SK-N-SH (cell line): ENCODE results near the gene IL18BP. TPM values are rescaled to one million over a fixed set of nuclear protein-coding genes. Genes with fewer than 3 reads are reported as not detected.

Source experiments
- CTCF ChIA-PET: fragments of 300-600, 350-600 bp; formaldehyde crosslinking; extraction: SDS; loops from one replicate; lab custom pipeline; 2021; lab: Yijun Ruan, JAX
- POLR2A ChIA-PET: fragments of 350-600 bp; sonication (Branson Sonifier 250); formaldehyde crosslinking; extraction: SDS; loops from one replicate; lab custom pipeline; 2020; ENCODE audit warnings: antibody characterized with exemption, inconsistent platforms; lab: Yijun Ruan, JAX
- DNase-seq: peaks from one replicate; pipeline ENCODE4 v3.0.0; 2012
- H2AFZ ChIP-seq: fragments of 200-600 bp; sonication (generic); 2 replicates; pipeline ENCODE4 v1.8.1; 2016; ENCODE audit warnings: antibody characterized with exemption, mild to moderate bottlenecking, low read depth
- H3F3A ChIP-seq: fragments of 200-600 bp; sonication (generic); replicated peaks from 2 replicates; pipeline ENCODE3; 2016; ENCODE audit warnings: antibody characterized with exemption, mild to moderate bottlenecking; ENCODE audit not compliant: insufficient read depth
- H3K27ac ChIP-seq, 2 experiments: fragments of 200-500 bp in 1 of 2; fragments of 200-600 bp in 1 of 2; sonication (Bioruptor generic) in 1 of 2; sonication (generic), shearing (Covaris generic) in 1 of 2; 2 replicates each; pipeline versions ENCODE4 v1.5.1 to v1.6.1; 2014 to 2016; ENCODE audit warnings: low read depth in 2 of 2, inconsistent platforms in 1 of 2, low read length in 1 of 2, mild to moderate bottlenecking in 1 of 2, mixed read lengths in 1 of 2
- H3K27me3 ChIP-seq: fragments of 200-600 bp; sonication (generic), shearing (Covaris generic); 2 replicates; pipeline ENCODE4 v1.6.1; 2016; ENCODE audit warnings: mixed run types; ENCODE audit not compliant: insufficient read depth
- H3K36me3 ChIP-seq, 2 experiments: fragments of 200-500 bp in 1 of 2; fragments of 200-600 bp in 1 of 2; sonication (Bioruptor generic) in 1 of 2; sonication (generic) in 1 of 2; replicated peaks in 1 of 2; 2 replicates each; pipeline versions ENCODE3 to v1.5.1; 2014 to 2016; ENCODE audit warnings: low read length in 1 of 2, mild to moderate bottlenecking in 1 of 2; ENCODE audit not compliant: insufficient read depth in 2 of 2, control insufficient read depth in 1 of 2
- H3K4me1 ChIP-seq, 2 experiments: fragments of 200-500 bp in 1 of 2; fragments of 200-600 bp in 1 of 2; sonication (Bioruptor generic) in 1 of 2; sonication (generic), shearing (Covaris generic) in 1 of 2; 2 replicates each; pipeline versions ENCODE4 v1.5.1 to v1.6.1; 2014 to 2016; ENCODE audit warnings: low read depth in 1 of 2, low read length in 1 of 2, mixed run types in 1 of 2; ENCODE audit not compliant: insufficient read depth in 2 of 2, control insufficient read depth in 1 of 2
- H3K4me2 ChIP-seq: fragments of 200-600 bp; sonication (generic), shearing (Covaris generic); 2 replicates; pipeline ENCODE4 v1.6.1; 2017; ENCODE audit warnings: mixed run types
- H3K4me3 ChIP-seq, 2 experiments: fragments of 200-500 bp in 1 of 2; fragments of 200-600 bp in 1 of 2; sonication (Bioruptor generic) in 1 of 2; sonication (generic), shearing (Covaris generic) in 1 of 2; 2 replicates each; pipeline versions ENCODE4 v1.5.1 to v1.8.1; 2014 to 2016; ENCODE audit warnings: low read depth in 2 of 2, inconsistent platforms in 1 of 2, low read length in 1 of 2, mild to moderate bottlenecking in 1 of 2, mixed read lengths in 1 of 2, moderate library complexity in 1 of 2
- H3K79me2 ChIP-seq: fragments of 200-600 bp; sonication (generic); 2 replicates; pipeline ENCODE4 v1.8.1; 2017; ENCODE audit warnings: mild to moderate bottlenecking; ENCODE audit not compliant: insufficient read depth
- H3K9ac ChIP-seq: fragments of 200-600 bp; sonication (generic); 2 replicates; pipeline ENCODE4 v1.6.1; 2017; ENCODE audit warnings: mixed run types
- H3K9me2 ChIP-seq: fragments of 200-600 bp; sonication (generic); 2 replicates; pipeline ENCODE4 v1.6.1; 2017; ENCODE audit warnings: mixed run types
- H3K9me3 ChIP-seq: fragments of 200-600 bp; sonication (generic); 2 replicates; pipeline ENCODE4 v1.6.1; 2017; ENCODE audit warnings: mixed run types, mild to moderate bottlenecking, moderate library complexity
- H4K20me1 ChIP-seq: fragments of 200-600 bp; sonication (generic); 2 replicates; pipeline ENCODE4 v1.6.1; 2017; ENCODE audit warnings: mild to moderate bottlenecking, mixed run types; ENCODE audit not compliant: insufficient read depth
- CHD2 ChIP-seq: fragments of 150-350 bp; IDR thresholded peaks from 2 replicates; pipeline ENCODE4 v1.6.1; 2018; ENCODE audit warnings: low read length; ENCODE audit not compliant: partially characterized antibody
- ELF1 ChIP-seq: IDR thresholded peaks from 2 replicates; pipeline ENCODE4 v1.4.0; 2012
- EP300 ChIP-seq, 2 experiments: IDR thresholded peaks; 2 replicates each; pipeline versions ENCODE4 v1.4.0 to v1.6.1; 2012; ENCODE audit warnings: borderline replicate concordance in 1 of 2, low read depth in 1 of 2, low read length in 1 of 2
- FOXJ3 ChIP-seq: sonication (generic); formaldehyde crosslinking; IDR thresholded peaks from 2 replicates; pipeline ENCODE4 v1.5.1; 2020; ENCODE audit warnings: mild to moderate bottlenecking, missing genetic modification reagents
- FOXM1 ChIP-seq: IDR thresholded peaks from 2 replicates; pipeline ENCODE4 v1.4.0; 2012; ENCODE audit warnings: low read depth, mild to moderate bottlenecking
- NFIC ChIP-seq: IDR thresholded peaks from 2 replicates; pipeline ENCODE4 v1.4.0; 2012; ENCODE audit warnings: borderline replicate concordance
- NRF1 ChIP-seq: IDR thresholded peaks from 2 replicates; pipeline ENCODE4 v1.6.1; 2012; ENCODE audit warnings: low read depth, mild to moderate bottlenecking, low read length
- POLR2AphosphoS5 ChIP-seq: IDR thresholded peaks from 2 replicates; pipeline ENCODE4 v1.6.1; 2012; ENCODE audit warnings: low read depth, low read length
- TAF1 ChIP-seq: IDR thresholded peaks from 2 replicates; pipeline ENCODE4 v1.6.1; 2012; ENCODE audit warnings: low read depth, mild to moderate bottlenecking, low read length, moderate library complexity, borderline replicate concordance
- USF2 ChIP-seq: fragments of 150-350 bp; IDR thresholded peaks from 2 replicates; pipeline ENCODE4 v1.6.1; 2017; ENCODE audit warnings: antibody characterized with exemption, low read length, low read depth, borderline replicate concordance
- YY1 ChIP-seq: IDR thresholded peaks from 2 replicates; pipeline ENCODE4 v1.4.0; 2012; ENCODE audit warnings: low read depth, mild to moderate bottlenecking
- ZBTB33 ChIP-seq: IDR thresholded peaks from 2 replicates; pipeline ENCODE4 v1.4.0; 2012; ENCODE audit warnings: low read depth, borderline replicate concordance
- WGBS: methylation state at CpG from one replicate; pipeline ENCODE4 v1.1.6; 2017; ENCODE audit warnings: low lambda C conversion rate; 5-methylcytosine and 5-hydroxymethylcytosine counted together
- polyA plus RNA-seq, 3 experiments: library from polyadenylated mRNA; depleted of rRNA; stranded (reverse); fragments of >200 nt; gene quantifications; 2 replicates each; pipeline ENCODE4 v1.2.3, GENCODE V29; 2012

IL18BP gene
- polyA plus RNA-seq, 1 of the 3 experiments (the other 2 are of a cell fraction), result 5.0 TPM

GRCh38 chr11:72009156-72009555 lies 10.4 kb downstream of the IL18BP start:
- no peak for TF ChIP-seq EP300 (IDR thresholded peaks at IDR 0.05; ENCODE audit: borderline replicate concordance in 1 of 2, low read depth in 1 of 2, low read length in 1 of 2)
- TF ChIP-seq, all 33 proteins: peak for 0
- Histone ChIP-seq H3K27me3 (no peaks in the 10 kb centered on the region), H3K9me3 (no peaks in the 10 kb centered on the region), H3K4me2 (no peak overlapping the region), H3K27ac (no peak overlapping the region; a peak in 1 of 4 replicates), H2AFZ (no peak overlapping the region), H4K20me1 (peaks cover 62% of the 10 kb centered on the region), H3F3A (peaks cover 39% of the 10 kb centered on the region), H3K9me2 (no peaks in the 10 kb centered on the region), H3K4me3 (no peak overlapping the region), H3K79me2 (peaks cover 2% of the 10 kb centered on the region; the same call in 1 of the 2 replicates), H3K9ac (no peak overlapping the region), H3K4me1 (no peaks in the 10 kb centered on the region; a peak in 1 of 4 replicates), H3K36me3 (peaks cover 46 to 99% of the 10 kb centered on the region in 2 experiments)
- ChIA-PET CTCF (interaction anchor here (0.6 to 2.4 kb wide), 3 partner anchors 13 to 31 kb away, joined by 3 to 16 read pairs (median 15); no protein-coding TSS in a partner anchor), POLR2A (interaction anchor here (1.7 kb wide), 1 partner anchor 8 kb away, joined by 4 read pairs; no protein-coding TSS in a partner anchor)
- DNase-seq, result no peak
- WGBS, result 100% methylated on average over 1 of the region's 6 CpGs

GRCh38 chr11:72010529-72011233 lies 12.0 kb downstream of the IL18BP start:
- CTCF ChIA-PET, result interaction anchor here (0.7 to 2.0 kb wide), 4 partner anchors 11 to 133 kb away, joined by 3 to 15 read pairs (median 4); no protein-coding TSS in a partner anchor
- H3K27ac ChIP-seq, result peak overlapping the region in 1 of 2 experiments; percentile 14; a peak in 1 of 4 replicates
- no peak overlapping the region for H3K4me3 ChIP-seq
- peaks cover 56% of the 10 kb centered on the region for H4K20me1 ChIP-seq
- peaks cover 28% of the 10 kb centered on the region for H3F3A ChIP-seq
- H3K4me1 ChIP-seq, result no peaks in the 10 kb centered on the region; a peak in 1 of 4 replicates
- DNase-seq, result no peak
- 94% methylated on average over 10 of the region's 10 CpGs for WGBS
- H3K9me2 ChIP-seq, result no peaks in the 10 kb centered on the region
- peaks cover 44 to 99% of the 10 kb centered on the region in 2 experiments for H3K36me3 ChIP-seq
- peaks cover 2% of the 10 kb centered on the region; the same call in 1 of the 2 replicates for H3K79me2 ChIP-seq
- H3K27me3 ChIP-seq, result no peaks in the 10 kb centered on the region
- H3K9me3 ChIP-seq, result no peaks in the 10 kb centered on the region
- no peak overlapping the region for H3K4me2 ChIP-seq
- no peak for TF ChIP-seq NFIC
- TF ChIP-seq NRF1, result no peak
- no peak for TF ChIP-seq ZBTB33
- H3K9ac ChIP-seq, result no peak overlapping the region
- POLR2A ChIA-PET, result no interaction called here
- no peak overlapping the region for H2AFZ ChIP-seq

- peaks cover 49% of the 10 kb centered on the region; the same call in 1 of the 2 replicates for H4K20me1 ChIP-seq
- no peak overlapping the region for H2AFZ ChIP-seq
- no peak for TF ChIP-seq POLR2AphosphoS5
- TF ChIP-seq USF2, result no peak
- no peak for TF ChIP-seq EP300 (IDR thresholded peaks at IDR 0.05; ENCODE audit: borderline replicate concordance in 1 of 2, low read depth in 1 of 2, low read length in 1 of 2)
- TF ChIP-seq NFIC, result no peak
- no peak for TF ChIP-seq YY1
- no peak for TF ChIP-seq FOXJ3
- TF ChIP-seq CHD2, result no peak
- no peak for TF ChIP-seq NRF1
- TF ChIP-seq TAF1, result no peak
- TF ChIP-seq ELF1, result no peak
- no peak for TF ChIP-seq FOXM1
- TF ChIP-seq, all 33 proteins: peak for 0
- Histone ChIP-seq H3K79me2 (peaks cover 2% of the 10 kb centered on the region; the same call in 1 of the 2 replicates), H3K9me2 (no peaks in the 10 kb centered on the region), H3K36me3 (peaks cover 44 to 99% of the 10 kb centered on the region in 2 experiments), H3F3A (peaks cover 22% of the 10 kb centered on the region), H3K9ac (no peak overlapping the region), H3K27me3 (no peaks in the 10 kb centered on the region), H3K27ac (no peak overlapping the region; a peak in 1 of 4 replicates), H3K4me2 (no peak overlapping the region), H3K4me3 (no peak overlapping the region), H3K4me1 (no peaks in the 10 kb centered on the region; a peak in 1 of 4 replicates), H3K9me3 (no peaks in the 10 kb centered on the region)
- 97% methylated on average over 5 of the region's 5 CpGs for WGBS
- DNase-seq, result no peak
- CTCF ChIA-PET, result interaction anchor here (0.6 to 5.5 kb wide), 6 partner anchors 9 to 132 kb away, joined by 3 to 37 read pairs (median 6); no protein-coding TSS in a partner anchor
- POLR2A ChIA-PET, result interaction anchor here (0.6 to 1.5 kb wide), 3 partner anchors 8 to 80 kb away, joined by 3 read pairs; no protein-coding TSS in a partner anchor
These were observed 13.5 kb downstream of the IL18BP start for GRCh38 chr11:72012091-72012630.
